NCI-H82 treated with DMSO at 0.1 percent for 48 hours (cell line): ENCODE results near the gene TIMM44.
"Not testable (repeated sequence)": the region's sequence is repeated elsewhere in the genome, so short reads cannot be mapped to it uniquely, and the experiment has no call there.

ENCODE experiments used
- DNase-seq: peaks from one replicate; lab custom pipeline; 2025; ENCODE audit not compliant: unreplicated experiment; lab: John Stamatoyannopoulos, UW

TIMM44 gene

DNA sequence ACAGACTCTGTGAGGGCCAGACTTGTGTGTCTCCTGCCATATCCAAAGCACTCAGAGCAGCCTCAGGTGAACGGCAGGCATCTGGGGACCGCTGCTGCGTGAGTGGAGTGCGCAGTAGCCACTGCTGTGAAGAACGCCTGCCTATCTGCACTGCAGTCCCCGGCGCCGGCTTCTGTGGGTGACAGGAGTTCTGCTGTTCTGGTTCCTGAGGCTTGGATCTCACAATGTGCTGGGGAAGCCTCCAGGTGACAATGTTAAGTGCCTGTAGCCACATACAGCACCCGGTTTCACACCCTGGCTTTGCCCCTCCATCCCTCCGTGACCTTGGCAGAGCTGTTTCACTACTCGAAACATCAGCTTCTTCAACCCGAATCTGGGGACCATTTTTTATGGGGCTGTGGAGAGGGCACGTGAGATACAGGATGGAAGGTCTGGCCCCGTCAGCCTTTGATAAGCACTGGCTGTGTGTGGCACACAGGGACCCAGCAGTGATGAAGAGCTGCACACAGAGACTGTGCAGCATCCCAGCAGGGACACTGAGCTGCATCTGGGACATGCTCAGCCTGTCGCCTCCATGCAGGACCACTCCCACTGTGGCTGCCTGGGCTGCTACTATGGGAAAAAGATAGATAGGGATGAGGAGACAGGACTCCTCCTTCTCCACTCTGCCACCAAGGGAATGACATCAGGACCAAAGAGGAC, 33.7 kb upstream of the TIMM44 start:
- DNase-seq: no peak

DNA sequence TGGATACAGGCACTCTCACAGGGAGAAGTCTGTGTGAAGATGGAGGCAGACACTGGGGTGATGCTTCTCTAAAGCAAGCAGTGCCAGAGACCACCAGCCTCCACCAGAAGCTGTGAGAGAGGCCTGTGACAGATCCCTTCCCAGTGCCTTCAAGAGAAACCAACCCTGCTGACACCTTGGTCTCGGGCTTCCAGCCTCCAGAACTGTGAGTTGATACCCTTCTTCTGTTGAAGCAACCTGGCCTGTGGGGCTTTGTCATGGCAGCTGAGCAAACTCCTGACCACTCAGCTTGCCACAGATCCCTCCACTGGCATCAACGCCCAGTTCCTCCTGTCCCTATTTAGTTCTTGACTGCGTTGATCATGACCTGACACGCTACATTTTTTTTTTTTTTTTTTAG, 33.0 kb upstream of the TIMM44 start:
- no peak for DNase-seq

DNA sequence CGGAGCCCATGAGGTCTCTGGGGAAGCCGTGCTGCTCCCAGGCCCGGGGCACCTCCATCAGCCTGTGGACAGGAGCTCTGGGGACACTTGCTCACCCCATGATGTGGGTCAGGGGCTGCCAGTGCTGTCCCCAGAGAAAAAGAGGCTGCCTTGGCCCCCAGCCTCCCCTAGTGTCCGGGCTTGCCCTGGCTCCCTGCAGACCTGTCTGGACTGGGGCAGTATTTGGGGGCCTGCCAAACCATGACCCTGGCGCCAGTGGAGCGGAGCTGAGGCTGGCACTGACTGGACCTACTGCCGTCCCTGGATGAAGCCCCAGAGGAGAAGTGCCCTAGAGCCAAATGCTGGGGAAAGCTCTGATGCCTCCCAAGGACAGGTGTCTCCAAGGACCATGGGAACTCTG, 31.6 kb upstream of the TIMM44 start:
- no peak for DNase-seq

DNA sequence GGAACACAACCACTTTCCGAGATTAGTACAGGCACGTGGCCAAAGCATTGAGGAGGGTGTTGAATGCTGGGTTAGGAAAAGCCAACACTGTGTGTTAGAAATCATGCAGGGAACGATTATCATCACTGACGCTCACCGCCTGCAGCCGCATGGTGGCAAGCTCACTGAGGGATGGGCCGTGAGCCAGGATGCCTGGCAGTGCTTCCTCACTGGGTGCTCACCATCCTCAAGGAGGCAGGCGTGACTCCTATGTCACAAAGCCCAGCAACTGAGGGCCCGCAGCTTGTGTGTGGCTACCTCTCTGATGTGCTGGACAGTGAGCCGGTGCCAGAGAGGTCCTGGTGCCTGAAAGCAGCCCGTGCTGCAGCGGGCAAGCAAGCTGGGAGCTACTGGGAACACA, 30.4 kb upstream of the TIMM44 start:
- DNase-seq: no peak

DNA sequence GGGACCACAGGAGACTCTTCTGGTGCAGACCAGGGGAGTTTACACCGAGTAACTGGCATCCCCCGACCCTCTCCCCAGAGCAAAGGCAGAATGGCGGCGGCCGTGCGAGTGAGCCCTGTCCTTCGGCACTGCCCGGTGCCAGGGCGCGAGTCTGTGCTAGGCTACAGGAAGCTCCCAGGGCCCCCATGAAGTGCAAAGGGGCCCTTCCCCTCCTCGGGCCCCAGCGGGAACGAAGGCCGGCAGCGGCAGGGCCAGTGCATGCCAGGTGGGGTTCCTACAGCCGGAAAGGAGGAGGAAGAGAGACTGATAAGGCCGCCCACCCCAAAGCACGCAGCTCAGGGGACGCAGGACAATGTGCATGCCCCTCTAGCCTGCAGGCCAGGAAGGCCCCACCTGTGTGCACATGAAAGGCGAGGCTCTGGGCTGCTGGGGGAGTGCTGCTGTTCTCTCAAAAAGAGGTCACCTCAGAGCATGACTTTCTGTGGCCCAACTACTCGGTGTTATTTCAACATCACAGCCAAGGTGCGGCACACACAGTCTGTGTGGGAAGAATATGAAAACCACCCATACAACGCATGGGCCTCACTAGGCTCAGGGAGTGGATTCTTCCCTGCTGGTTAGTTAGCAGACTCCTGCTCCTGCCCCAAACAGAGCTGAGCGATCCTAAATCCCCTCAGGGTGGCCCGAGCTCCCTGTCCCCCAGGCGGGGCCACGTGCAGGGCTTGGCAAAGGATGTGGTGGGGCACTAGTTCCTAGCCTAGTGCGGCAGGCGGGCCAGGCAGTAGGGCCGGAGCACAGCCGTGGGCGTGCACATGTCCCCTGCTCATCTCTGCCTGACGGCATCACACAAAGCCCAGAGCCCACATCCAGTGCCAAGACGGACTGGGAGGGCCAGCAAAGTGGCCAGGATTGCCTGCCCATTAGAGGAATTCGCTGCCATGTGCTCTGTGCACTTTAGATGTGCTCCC, 28.4 kb upstream of the TIMM44 start:
- no peak for DNase-seq

DNA sequence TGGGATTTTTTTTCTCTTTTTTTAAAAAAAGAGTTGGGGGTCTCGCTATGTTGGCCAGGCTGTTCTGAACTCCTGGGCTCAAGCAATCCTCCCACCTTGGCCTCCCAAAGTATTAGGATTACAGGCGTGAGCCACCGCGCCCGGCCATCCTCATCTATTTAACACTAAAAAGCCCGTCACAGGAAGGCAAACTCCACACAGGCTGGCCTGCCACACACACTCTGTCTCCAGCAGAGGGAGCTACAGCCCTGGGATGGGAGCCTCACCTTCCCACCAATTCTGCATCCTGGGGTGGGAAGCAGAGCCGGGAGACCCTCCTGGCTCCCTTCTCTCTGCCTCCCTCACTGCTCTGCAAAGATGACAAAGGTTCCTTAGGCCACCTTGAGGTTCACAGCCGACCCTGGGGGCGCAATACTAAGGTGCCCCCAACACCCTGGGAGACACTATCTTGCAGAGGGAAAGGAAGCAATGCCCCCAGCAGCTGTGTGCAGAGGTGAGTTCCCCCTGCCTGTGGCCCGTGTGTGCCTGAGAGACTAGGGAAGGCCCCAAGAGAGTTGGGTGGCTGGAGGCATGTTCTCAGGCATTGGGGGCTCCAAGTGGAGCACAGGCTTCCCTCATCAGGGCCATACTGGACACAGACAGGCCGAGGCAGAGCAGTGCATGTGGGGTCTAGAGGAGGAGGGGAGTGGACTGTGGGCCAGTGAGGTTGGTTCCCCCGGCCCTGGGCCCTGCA, 27.4 kb upstream of the TIMM44 start:
- no peak for DNase-seq

DNA sequence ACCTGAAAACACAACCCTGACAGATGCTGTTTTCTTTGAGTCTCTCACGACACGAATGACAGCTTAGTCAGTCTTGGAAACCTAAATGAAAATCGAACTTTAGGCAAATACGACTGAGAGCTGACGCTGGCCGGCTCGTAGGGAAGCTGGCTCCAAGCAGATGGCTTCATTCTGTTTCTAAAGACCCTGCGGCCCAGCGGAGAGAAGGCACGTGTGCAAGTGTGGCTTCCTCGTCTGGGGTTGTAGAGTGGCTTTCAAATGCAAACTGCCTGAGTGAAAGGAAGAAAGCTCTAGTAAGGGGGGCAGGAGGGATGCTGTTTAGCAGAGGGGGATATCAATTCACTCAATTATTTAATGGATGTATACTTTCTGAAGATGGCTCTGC, 26.1 kb upstream of the TIMM44 start:
- no peak for DNase-seq

DNA sequence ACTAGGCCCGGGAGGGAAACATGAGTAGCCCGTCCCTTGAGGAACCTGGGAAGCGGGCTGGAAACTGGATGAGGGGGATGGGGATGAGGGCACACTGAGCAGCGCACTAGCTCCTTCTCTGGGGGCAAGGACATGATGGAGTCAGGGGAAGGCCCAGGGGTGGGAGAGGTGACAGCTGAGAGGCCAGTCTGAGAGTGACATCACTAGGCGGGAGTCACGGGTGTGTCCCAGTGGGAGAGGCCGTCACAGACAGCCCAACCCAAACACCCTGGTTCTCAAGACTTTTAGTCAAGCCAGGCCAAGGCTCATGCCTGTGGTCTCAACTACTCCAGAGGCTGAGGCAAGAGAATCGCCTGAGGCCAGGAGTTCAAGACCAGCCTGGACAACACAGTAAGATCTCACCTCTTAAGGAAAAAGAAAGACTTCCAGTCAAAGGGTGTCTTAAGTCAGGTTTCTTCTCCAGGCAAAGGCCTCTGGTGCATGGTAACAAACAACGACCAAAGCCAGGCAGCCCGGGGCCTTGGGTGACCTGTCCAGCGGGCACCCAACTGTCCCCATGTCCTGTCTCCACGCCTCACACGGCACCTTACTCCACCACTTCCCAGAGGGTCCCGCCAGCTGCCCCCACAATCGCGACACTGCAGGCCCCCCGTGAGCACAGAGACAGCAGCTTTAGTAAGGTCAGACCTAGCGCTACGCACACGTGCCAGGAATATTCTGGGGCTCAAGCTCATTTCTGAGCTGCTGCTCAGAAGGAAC, 25.5 kb upstream of the TIMM44 start:
- no peak for DNase-seq

DNA sequence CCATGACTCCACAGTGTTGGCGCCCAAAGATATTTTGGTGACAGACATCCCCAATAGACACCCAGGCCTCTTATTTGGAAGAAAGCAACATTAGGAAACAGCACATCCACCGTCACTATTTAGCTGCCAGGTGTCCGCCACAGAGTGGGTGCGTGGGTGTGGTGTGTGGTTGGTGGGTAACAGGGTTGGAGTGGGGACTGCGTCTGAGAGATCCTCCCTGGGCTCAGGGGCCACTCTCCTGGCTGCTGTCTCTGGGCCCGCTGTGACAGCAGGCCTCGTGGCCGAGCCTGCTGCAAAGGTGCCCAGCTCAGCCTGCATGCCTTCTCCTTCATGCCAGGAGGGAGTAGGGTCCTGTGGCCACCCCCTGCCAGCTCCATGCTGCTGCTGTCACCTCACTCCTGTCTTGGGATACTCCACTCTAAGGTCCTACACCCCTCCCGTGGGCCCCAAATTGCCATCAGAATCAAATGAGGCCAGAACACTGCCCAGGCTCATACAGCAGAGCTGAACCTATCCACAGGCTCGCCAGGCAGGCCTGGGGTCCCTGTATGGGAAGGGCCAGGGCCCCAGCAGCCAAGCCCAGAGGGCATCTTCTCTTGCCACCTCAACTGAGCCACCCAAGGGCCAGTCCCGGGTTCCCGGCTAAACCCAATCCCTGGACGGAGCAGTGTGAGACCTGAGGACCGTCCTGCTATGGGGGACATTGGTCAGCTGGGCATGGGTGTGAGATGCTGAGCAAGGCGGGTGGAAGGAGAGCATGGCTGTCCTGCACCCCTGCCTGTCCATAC, 24.7 kb upstream of the TIMM44 start:
- no peak for DNase-seq

DNA sequence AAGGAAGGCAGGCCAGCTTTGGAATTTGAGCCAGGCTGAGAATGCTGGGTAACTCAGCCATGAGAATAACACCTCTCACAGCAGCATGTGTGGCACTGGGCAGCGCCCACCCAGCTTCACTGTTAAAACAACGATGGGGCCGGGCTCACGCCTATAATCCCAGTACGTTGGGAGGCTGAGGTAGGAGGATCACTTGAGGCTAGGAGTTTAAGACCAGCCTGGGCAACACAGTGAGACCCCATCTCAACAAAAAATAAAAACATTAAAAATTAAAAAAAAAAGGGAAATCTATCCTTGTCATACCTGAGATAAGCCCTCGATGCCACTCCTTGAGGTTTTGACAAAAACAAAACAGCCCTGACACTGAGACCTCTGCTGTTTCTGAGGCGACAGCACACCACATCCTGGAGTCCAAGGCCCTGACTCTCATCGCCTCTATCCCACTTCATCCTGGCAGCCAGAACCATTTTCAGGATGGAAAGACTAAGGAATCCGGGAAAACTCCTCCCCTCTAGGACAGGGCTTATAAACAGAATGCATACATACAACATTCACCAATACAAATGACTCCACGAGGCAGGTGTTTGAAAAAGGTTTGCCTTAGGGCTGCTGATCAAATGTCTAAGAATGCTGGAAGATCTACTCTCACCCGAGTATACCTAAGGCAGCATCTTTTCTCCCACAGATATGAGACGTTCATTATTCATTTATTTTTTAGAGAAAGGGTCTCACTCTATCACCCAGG, 22.6 kb upstream of the TIMM44 start:
- DNase-seq: no peak

DNA sequence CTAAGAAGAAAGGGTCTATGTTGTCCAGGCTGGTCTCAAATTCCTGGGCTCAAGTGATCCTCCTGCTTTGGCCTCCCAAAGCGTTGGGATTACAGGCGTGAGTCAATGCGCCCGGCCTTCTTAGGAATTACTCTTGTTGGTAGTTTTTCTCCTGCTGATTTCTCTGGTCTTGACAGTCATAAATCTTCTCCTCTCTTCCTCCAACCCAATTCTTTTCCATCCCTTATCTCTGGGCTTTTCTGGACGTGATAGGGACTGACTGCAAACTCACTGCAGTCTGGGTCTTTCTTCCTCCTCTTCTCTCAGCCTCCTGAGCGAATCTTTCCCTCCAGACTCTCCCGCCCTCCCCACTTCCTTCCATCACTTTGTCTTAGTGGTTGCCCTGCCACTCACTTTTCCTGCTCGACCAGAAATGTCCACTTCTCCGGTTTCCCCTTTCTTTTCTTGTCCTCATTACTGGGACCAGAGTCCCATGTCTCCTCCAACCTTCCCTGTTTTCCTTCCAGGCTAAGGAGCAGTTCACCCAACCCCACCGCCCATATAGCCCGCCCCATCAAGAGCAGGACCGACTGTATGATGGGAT, 21.9 kb upstream of the TIMM44 start:
- DNase-seq: no peak

DNA sequence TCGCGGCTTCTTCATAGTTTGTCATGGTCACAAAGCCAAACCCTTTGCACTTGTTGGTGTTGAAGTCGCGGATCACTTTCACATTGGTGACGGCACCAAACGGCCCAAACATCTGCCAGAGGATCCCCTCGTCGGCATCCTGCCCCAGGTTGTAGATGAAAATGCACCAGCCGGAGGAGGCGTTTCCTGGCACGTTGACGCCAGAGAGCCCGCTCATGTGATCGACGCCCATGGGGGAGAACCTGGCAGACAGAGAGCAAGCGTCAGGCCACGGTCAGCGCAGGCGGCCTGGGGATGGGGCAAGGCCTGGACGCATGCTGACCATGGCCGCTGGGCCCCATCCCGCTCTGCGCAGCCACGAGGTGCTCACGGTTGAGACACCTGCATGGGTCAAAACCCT, 20.1 kb upstream of the TIMM44 start:
- no peak for DNase-seq

DNA sequence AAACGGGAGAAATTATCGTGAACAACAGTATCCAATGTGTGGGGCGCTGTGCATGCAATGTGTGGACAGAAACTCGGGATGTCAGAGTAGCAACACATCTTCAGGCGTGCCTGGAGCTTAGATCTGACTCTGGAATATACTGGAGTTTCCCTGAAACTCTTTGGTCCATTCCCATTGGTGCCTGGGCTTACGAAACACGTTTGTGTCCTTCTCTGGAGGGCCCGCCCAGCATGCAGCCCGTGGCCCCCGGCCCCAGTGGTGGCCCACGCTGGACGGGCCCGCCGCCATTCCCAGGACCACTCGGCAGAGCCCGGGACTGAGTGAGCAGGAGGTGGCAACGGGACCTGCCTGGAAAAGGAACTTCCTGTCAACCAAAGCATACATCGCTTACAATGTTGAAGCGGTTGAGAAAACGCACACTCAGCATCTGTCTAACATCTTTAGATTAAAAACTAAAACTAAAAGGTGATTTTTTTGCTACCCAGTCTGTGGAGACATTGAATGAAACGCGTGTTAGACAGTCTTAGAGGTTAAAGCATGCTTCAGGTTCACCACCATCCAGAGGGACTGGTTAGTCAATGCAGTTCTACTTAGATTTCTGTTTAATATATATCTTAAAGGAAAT, 19.3 kb upstream of the TIMM44 start:
- DNase-seq: no peak

DNA sequence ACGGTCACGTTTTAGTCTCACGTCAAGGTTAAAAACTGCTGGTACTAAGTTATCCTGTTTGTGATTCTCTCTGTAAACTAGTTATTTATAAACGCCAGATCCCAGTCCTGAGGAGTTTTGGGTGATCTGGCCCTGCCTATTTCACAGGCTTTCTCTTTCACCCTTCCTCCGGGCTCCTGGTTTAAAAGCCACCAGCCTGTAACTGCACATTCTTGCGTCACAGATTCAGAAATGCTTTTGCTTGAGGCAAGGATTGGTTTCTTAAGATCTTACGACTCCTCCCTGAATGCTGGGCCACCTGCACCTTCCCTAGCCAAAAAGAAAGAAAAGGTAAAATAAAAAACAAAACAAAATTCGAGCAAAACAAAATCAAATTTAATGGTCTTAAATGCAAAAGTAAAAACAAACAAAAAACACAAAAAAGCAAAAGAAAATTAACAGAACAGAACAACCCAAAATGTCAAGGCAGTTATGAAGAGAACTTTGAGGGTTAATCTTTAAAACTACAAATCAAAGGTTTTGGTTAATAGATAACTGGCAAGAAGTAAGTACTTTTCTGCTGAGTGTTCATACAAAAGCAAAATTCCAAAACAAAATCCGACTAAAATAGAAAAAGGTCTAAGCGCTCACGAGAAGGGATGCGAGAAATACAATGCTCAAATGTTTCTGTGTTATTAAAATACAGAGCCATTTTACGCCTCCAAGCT, 18.6 kb upstream of the TIMM44 start:
- no peak for DNase-seq

DNA sequence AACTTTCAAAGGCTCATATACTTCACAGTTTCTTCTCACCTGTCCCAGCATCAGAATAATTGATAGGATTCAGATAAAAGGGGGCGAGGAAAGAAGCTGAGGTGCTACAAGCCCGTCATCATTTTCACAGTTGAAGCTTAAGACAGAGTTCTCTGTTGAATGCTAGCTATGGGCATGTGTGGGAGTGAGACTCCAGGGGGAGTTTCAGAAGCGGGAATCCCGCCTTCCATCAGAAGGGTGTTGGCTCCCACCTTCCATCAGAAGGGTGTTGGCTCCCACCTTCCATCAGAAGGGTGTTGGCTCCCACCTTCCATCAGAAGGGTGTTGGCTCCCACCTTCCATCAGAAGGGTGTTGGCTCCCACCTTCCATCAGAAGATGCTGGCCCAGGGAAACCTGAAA, 17.6 kb upstream of the TIMM44 start:
- DNase-seq: not testable (repeated sequence)

DNA sequence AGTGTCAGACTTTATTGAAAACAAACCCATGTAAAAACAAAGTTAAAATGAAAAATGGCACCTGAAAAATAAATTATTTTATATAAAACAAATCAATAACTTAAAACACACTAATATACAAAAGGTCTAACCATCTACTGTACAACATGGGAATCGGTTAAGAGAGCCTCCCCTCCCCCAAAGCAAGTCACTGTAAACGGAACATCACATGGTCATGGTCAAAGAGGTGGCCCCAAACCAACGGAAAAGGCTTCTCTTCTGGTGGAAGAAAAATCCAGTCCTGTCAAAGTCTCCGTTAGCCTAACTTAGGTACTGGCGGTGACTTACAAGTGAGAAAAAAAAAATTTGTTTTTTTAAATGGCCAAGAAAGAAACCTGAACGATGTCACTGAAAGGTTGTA, 15.7 kb upstream of the TIMM44 start:
- DNase-seq: no peak

DNA sequence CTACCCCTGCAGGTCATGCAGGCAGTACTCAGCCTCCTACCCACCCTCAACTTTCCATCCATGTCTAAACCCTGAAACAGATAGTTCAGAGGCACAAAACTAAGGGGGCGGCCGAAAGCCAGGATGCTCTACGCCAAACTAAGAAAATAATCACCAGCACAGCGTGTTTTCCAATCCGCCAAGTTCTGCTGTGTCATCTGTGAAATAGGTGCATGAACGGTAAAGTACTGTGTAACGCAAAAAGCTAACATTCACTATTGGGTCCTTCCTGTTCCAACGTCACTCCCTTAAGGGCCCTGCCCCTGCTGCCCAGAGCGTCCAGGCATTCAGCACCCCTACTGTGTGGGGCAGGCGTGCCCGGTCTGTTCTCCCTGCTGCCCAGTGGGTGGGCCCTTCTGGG, 12.2 kb upstream of the TIMM44 start:
- DNase-seq: no peak

DNA sequence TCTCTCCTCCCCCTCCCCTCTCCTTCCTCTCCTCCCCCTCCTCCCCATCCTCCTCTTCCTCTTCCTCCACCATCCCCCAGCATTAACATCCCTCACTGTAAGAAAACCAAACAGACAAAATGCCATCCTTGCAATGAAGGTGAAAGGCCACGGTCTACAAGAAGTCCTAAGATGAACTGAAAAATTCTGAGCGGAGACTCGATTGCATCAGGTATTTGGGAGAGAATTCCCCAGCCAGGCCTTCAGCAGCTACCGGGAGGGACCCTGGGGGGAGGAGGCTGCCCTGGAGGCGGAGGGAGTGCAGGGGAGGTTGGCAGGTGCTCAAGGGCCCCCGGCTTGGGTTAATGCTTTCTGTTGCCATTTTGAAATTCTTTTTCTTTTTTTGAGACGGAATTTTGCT, 10.1 kb upstream of the TIMM44 start:
- DNase-seq: no peak
